K562 (cell line): ENCODE data around the gene RUVBL2. TPM values are rescaled to one million over a fixed set of nuclear protein-coding genes. Genes with fewer than 3 reads are reported as not detected.

Source experiments
- BRD4 ChIP-seq: fragments of 200-600 bp; sonication (generic); IDR thresholded peaks from 2 replicates; pipeline ENCODE4 v1.6.1; 2017; ENCODE audit warnings: inconsistent platforms
- CBX8 ChIP-seq: fragments of 200-600 bp; sonication (generic); IDR thresholded peaks from 2 replicates; pipeline ENCODE4 v1.6.1; 2012; ENCODE audit warnings: borderline replicate concordance, mixed run types, low read depth, mild to moderate bottlenecking, moderate library complexity, mixed read lengths, low read length, control low read depth, inconsistent platforms; ENCODE audit not compliant: poor library complexity, severe bottlenecking; ENCODE audit errors: extremely low read depth
- GTF2F1 ChIP-seq: IDR thresholded peaks from 2 replicates; pipeline ENCODE4 v1.6.1; 2011; ENCODE audit warnings: low read depth, low read length, improper control_type of control experiment
- HDAC1 ChIP-seq, 2 experiments: fragments of 450-650 bp; IDR thresholded peaks; 2 replicates each; pipeline ENCODE4 v1.6.1; 2016 to 2017; ENCODE audit warnings: inconsistent platforms in 1 of 2, mild to moderate bottlenecking in 1 of 2, moderate library complexity in 1 of 2
- MXI1 ChIP-seq: IDR thresholded peaks from 2 replicates; pipeline ENCODE4 v1.6.1; 2011; ENCODE audit warnings: low read depth, mild to moderate bottlenecking, improper control_type of control experiment, low read length
- SMARCA4 ChIP-seq: fragments of 450-650 bp; IDR thresholded peaks from 2 replicates; pipeline ENCODE4 v1.6.1; 2016
- SRF ChIP-seq, 2 experiments: fragments of 250-450, 450-650 bp in 1 of 2; sonication (Bioruptor Pico) in 1 of 2; sonication (generic) in 1 of 2; formaldehyde crosslinking; IDR thresholded peaks; 2 replicates each; pipeline versions ENCODE4 v1.5.0 to v1.5.1; 2020 to 2022; ENCODE audit warnings: mild to moderate bottlenecking in 1 of 2, missing genetic modification reagents in 1 of 2
- STAT5B ChIP-seq: fragments of 250-450 bp; sonication (Bioruptor Pico); IDR thresholded peaks from 2 replicates; pipeline ENCODE4 v1.8.0; 2021; ENCODE audit warnings: mild to moderate bottlenecking, inconsistent platforms
- U2AF1 ChIP-seq: fragments of 200-400 bp; formaldehyde crosslinking; optimal IDR thresholded peaks from 2 replicates; pipeline ENCODE3; 2017; ENCODE audit warnings: mild to moderate bottlenecking, low read depth, low read length, moderate library complexity
- XRCC5 ChIP-seq: fragments of 200-400 bp; formaldehyde crosslinking; IDR thresholded peaks from 2 replicates; pipeline ENCODE4 v1.6.1; 2017; ENCODE audit warnings: low read depth, mild to moderate bottlenecking, low read length
- ZNF175 ChIP-seq: fragments of 200-800 bp; sonication (Bioruptor generic); IDR thresholded peaks from 2 replicates; pipeline ENCODE4 v1.6.1; 2016; ENCODE audit warnings: low read depth, mild to moderate bottlenecking, missing genetic modification characterization, missing compliant biosample characterization
- ZNF184 ChIP-seq: sonication (generic); formaldehyde crosslinking; IDR thresholded peaks from 2 replicates; pipeline ENCODE4 v1.5.0; 2020; ENCODE audit warnings: missing genetic modification reagents
- ZNF232 ChIP-seq: sonication (generic); formaldehyde crosslinking; IDR thresholded peaks from 2 replicates; pipeline ENCODE4 v1.8.0; 2022; ENCODE audit warnings: mild to moderate bottlenecking, missing genetic modification reagents
- ZNF507 ChIP-seq: conservative IDR thresholded peaks from 2 replicates; pipeline ENCODE4 v1.6.1; 2017; ENCODE audit warnings: missing genetic modification characterization, missing compliant biosample characterization
- polyA plus RNA-seq, 8 experiments: library from polyadenylated mRNA; depleted of rRNA in 4 of 8; stranded (reverse) in 5 of 8; unstranded in 3 of 8; fragments of >200 nt; fragmentation: Nextera tagmentation in 2 of 8; fragmentation: Illumina TruSeq in 1 of 8; extraction: Ambion mirVana in 2 of 8; extraction: Trizol in 1 of 8; gene quantifications; 2 replicates each; pipeline versions ENCODE4 v1.2.1 to v1.2.3, GENCODE V29; 2011 to 2014; ENCODE audit warnings: inconsistent platforms in 1 of 8, missing spikeins in 1 of 8
- total RNA-seq, 7 experiments: library from RNA; depleted of rRNA in 6 of 7; stranded (reverse); fragments of >200 nt in 6 of 7; fragmentation: Illumina TruSeq in 2 of 7; extraction: Trizol in 2 of 7; gene quantifications; 2 replicates each; pipeline versions ENCODE4 v1.2.1 to v1.2.3, GENCODE V29; 2011 to 2021; ENCODE audit warnings: low replicate concordance in 1 of 7
- TF ChIP-seq, protein P1 (sequence below): fragments of 250-450 bp; sonication (Bioruptor Pico); IDR thresholded peaks from 2 replicates; pipeline ENCODE4 v1.4.0; 2020; ENCODE audit warnings: borderline replicate concordance
- TF ChIP-seq, protein P2 (sequence below), 2 experiments: fragments of 150-350 bp in 1 of 2; IDR thresholded peaks; 2 replicates each; pipeline ENCODE4 v1.6.1; 2012 to 2016; ENCODE audit warnings: low read depth in 2 of 2, low read length in 2 of 2, mild to moderate bottlenecking in 1 of 2, moderate library complexity in 1 of 2
- TF ChIP-seq, protein P3 (sequence below): fragments of 450-650 bp; formaldehyde crosslinking; IDR thresholded peaks from 2 replicates; pipeline ENCODE4 v1.4.0; 2020; ENCODE audit warnings: mild to moderate bottlenecking
- TF ChIP-seq, protein P4 (sequence below): fragments of 450-650 bp; IDR thresholded peaks from 2 replicates; pipeline ENCODE4 v1.6.1; 2016; ENCODE audit warnings: low read depth, mild to moderate bottlenecking, moderate library complexity

Gene RUVBL2
- total and polyA plus RNA-seq, 9 of the 15 experiments (the other 6 are each of a cell fraction or from before 2014, with no cell fraction given) = 71.4 to 453 (median 237) TPM

DNA sequence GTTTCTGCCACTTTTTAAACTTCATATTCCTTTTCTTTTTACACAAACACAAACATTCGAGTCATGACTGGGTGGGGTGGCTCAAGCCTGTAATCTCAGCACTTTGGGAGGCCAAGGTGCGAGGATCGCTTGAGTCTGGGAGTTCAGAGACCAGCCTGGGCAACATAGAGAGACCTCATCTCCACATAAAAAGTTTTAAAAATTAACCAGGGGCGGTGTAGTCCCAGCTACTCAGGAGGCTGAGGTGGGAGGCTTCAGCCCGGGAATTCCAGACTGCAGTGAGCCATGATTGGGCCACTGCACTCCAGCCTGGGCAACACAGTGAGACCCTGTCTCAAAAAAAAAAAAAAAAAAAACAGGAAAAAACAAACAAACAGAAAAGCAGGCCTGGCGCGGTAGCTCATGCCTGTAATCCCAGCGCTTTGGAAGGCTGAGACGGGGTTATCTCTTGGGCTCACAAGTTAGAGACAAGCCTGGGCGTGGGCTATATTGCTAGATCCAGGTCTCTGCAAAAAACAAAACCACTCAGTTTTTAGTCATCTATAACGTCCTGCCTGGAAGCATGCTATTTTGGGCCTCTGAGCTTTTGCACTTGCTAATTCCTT lies 39.6 kb upstream of the RUVBL2 start (continued):
- TF ChIP-seq, protein P1, sequence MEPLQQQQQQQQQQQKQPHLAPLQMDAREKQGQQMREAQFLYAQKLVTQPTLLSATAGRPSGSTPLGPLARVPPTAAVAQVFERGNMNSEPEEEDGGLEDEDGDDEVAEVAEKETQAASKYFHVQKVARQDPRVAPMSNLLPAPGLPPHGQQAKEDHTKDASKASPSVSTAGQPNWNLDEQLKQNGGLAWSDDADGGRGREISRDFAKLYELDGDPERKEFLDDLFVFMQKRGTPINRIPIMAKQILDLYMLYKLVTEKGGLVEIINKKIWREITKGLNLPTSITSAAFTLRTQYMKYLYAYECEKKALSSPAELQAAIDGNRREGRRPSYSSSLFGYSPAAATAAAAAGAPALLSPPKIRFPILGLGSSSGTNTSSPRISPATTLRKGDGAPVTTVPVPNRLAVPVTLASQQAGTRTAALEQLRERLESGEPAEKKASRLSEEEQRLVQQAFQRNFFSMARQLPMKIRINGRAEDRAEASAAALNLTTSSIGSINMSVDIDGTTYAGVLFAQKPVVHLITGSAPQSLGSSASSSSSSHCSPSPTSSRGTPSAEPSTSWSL = no peak
- TF ChIP-seq, protein P2, sequence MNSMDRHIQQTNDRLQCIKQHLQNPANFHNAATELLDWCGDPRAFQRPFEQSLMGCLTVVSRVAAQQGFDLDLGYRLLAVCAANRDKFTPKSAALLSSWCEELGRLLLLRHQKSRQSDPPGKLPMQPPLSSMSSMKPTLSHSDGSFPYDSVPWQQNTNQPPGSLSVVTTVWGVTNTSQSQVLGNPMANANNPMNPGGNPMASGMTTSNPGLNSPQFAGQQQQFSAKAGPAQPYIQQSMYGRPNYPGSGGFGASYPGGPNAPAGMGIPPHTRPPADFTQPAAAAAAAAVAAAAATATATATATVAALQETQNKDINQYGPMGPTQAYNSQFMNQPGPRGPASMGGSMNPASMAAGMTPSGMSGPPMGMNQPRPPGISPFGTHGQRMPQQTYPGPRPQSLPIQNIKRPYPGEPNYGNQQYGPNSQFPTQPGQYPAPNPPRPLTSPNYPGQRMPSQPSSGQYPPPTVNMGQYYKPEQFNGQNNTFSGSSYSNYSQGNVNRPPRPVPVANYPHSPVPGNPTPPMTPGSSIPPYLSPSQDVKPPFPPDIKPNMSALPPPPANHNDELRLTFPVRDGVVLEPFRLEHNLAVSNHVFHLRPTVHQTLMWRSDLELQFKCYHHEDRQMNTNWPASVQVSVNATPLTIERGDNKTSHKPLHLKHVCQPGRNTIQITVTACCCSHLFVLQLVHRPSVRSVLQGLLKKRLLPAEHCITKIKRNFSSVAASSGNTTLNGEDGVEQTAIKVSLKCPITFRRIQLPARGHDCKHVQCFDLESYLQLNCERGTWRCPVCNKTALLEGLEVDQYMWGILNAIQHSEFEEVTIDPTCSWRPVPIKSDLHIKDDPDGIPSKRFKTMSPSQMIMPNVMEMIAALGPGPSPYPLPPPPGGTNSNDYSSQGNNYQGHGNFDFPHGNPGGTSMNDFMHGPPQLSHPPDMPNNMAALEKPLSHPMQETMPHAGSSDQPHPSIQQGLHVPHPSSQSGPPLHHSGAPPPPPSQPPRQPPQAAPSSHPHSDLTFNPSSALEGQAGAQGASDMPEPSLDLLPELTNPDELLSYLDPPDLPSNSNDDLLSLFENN (IDR thresholded peaks at IDR 0.05; ENCODE audit: low read depth in 2 of 2, low read length in 2 of 2) = no peak
- TF ChIP-seq CBX8 (no peak), MXI1 (no peak), HDAC1 (IDR thresholded peaks at IDR 0.05) (no peak), SRF (CRISPR knock-in tag; IDR thresholded peaks at IDR 0.05) (0 out of 4 replicates have a peak, but pooled peaks of 1 of the 2 experiments have one; percentile 46), SMARCA4 (peak; percentile 57; the same call in 1 of the 2 replicates), U2AF1 (no peak), ZNF184 (no peak), ZNF232 (no peak), XRCC5 (peak; percentile 21; the same call in 1 of the 2 replicates), STAT5B (CRISPR knock-in tag) (no peak), BRD4 (no peak), GTF2F1 (no peak), ZNF175 (CRISPR knock-in tag) (no peak; the same call in 1 of the 2 replicates), ZNF507 (no peak)
- TF ChIP-seq, protein P3, sequence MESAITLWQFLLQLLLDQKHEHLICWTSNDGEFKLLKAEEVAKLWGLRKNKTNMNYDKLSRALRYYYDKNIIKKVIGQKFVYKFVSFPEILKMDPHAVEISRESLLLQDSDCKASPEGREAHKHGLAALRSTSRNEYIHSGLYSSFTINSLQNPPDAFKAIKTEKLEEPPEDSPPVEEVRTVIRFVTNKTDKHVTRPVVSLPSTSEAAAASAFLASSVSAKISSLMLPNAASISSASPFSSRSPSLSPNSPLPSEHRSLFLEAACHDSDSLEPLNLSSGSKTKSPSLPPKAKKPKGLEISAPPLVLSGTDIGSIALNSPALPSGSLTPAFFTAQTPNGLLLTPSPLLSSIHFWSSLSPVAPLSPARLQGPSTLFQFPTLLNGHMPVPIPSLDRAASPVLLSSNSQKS (CRISPR knock-in tag) = no peak
- TF ChIP-seq, protein P4, sequence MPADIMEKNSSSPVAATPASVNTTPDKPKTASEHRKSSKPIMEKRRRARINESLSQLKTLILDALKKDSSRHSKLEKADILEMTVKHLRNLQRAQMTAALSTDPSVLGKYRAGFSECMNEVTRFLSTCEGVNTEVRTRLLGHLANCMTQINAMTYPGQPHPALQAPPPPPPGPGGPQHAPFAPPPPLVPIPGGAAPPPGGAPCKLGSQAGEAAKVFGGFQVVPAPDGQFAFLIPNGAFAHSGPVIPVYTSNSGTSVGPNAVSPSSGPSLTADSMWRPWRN = 0 out of 2 replicates have a peak, but pooled peaks have one; percentile 16
